ENCODE measurements around the gene ADAMTSL3. TPM values are rescaled to one million over a fixed set of nuclear protein-coding genes. Genes with fewer than 3 reads are reported as not detected.
"Not testable (repeated sequence)": the region's sequence is repeated elsewhere in the genome, so short reads cannot be mapped to it uniquely, and the experiment has no call there.

ADAMTSL3 gene
- total RNA-seq, 2 donors from 2014 or later: 0.79 to 3.4 TPM

DNA sequence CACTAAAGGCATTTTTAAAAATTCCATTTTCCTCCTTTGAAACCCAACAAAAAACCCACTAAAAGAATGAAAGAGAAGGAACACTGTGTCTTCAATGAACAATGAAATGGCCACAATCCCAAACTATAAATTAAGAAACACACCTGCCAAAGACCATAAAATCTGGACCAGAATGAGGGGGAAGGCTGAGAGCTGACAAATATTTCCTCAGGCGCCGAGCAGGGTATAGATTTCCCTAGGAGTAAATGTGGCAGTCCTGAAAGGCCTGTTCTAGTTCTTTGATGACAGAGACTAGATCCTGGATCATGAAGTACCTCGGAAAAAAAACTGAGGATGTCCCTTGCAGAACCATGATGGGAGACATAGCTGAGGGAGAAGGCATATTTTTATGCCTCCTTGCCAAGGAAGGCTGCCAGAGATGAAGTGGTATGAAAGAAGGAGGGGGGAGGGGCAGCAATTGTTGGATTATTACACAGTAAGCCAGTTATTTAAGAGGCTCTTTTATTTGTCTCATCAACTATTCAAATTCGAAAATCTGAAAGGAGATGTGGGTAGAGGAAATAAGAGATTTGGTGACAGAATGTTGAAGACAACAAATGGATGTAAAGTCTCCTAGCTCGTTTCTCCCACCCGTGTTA is 306.4 kb downstream of the ADAMTSL3 start:
- H3K36me3 Mint-ChIP-seq (ENCODE audit: low read depth): no peaks in the 10 kb centered on the region
- Histone ChIP-seq H3K4me1 (ENCODE audit: control insufficient read depth, insufficient read depth, low read length) (no peaks in the 10 kb centered on the region), H3K9ac (ENCODE audit: extremely low read depth, low read length, poor library complexity, severe bottlenecking) (no peak overlapping the region), H3K27me3 (ENCODE audit: control insufficient read depth, insufficient read depth, low read length, poor library complexity, severe bottlenecking) (no peaks in the 10 kb centered on the region), H3K27ac (ENCODE audit: low read depth, low read length) (no peak overlapping the region), H3K9me3 (ENCODE audit: control insufficient read depth, low read length) (no peaks in the 10 kb centered on the region), H3K4me3 (ENCODE audit: low read length) (no peak overlapping the region), H3K36me3 (ENCODE audit: control insufficient read depth, insufficient read depth, low read length) (no peaks in the 10 kb centered on the region)
- H3K4me3 Mint-ChIP-seq: no peak overlapping the region
- H3K9me3 Mint-ChIP-seq: peaks cover 16% of the 10 kb centered on the region
- TF ChIP-seq, protein P1, sequence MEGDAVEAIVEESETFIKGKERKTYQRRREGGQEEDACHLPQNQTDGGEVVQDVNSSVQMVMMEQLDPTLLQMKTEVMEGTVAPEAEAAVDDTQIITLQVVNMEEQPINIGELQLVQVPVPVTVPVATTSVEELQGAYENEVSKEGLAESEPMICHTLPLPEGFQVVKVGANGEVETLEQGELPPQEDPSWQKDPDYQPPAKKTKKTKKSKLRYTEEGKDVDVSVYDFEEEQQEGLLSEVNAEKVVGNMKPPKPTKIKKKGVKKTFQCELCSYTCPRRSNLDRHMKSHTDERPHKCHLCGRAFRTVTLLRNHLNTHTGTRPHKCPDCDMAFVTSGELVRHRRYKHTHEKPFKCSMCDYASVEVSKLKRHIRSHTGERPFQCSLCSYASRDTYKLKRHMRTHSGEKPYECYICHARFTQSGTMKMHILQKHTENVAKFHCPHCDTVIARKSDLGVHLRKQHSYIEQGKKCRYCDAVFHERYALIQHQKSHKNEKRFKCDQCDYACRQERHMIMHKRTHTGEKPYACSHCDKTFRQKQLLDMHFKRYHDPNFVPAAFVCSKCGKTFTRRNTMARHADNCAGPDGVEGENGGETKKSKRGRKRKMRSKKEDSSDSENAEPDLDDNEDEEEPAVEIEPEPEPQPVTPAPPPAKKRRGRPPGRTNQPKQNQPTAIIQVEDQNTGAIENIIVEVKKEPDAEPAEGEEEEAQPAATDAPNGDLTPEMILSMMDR (conservative IDR thresholded peaks at IDR 0.05): no peak
- DNase-seq: no peak
- H3K27me3 Mint-ChIP-seq (ENCODE audit: insufficient read depth): peaks cover 8% of the 10 kb centered on the region
- WGBS, 2 experiments (ENCODE audit: insufficient coverage in 1 of 2, insufficient read length in 1 of 2): 89 to 94% methylated on average over 3 to 6 of the region's 6 CpGs
- H3K27ac Mint-ChIP-seq: no peak overlapping the region
- H3K4me1 Mint-ChIP-seq: no peaks in the 10 kb centered on the region

DNA sequence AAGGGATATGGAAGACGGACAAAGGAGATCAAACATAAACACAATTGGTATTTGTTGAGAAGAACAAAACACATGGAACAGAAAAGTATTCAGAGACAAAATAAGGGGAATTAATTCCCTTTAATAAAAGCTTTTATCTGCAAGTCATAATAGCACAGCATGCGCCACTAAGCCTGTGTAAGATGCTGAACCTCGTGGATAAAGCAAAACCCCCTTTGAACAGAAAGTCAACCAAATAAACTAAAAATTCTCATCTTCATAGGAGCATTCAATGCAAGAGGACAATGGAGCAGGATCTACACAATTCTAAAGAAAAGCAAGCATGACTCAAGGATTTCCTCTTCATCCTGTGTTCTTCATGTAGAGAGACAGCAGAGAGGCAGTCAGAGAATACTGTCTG is 307.4 kb downstream of the ADAMTSL3 start:
- no peak overlapping the region for H3K27ac ChIP-seq (ENCODE audit: low read depth, low read length)
- no peaks in the 10 kb centered on the region for H3K36me3 ChIP-seq (ENCODE audit: control insufficient read depth, insufficient read depth, low read length)
- Mint-ChIP-seq H3K27ac (no peak overlapping the region), H3K4me1 (no peaks in the 10 kb centered on the region), H3K36me3 (ENCODE audit: low read depth) (no peaks in the 10 kb centered on the region), H3K27me3 (ENCODE audit: insufficient read depth) (peaks cover 8% of the 10 kb centered on the region), H3K4me3 (no peak overlapping the region), H3K9me3 (peaks cover 25% of the 10 kb centered on the region)
- WGBS, 2 experiments (ENCODE audit: insufficient coverage in 1 of 2, insufficient read length in 1 of 2): 89 to 100% methylated on average over 1 to 3 of the region's 3 CpGs
- H3K9me3 ChIP-seq (ENCODE audit: control insufficient read depth, low read length): no peaks in the 10 kb centered on the region
- no peak for DNase-seq
- no peak overlapping the region for H3K9ac ChIP-seq (ENCODE audit: extremely low read depth, low read length, poor library complexity, severe bottlenecking)
- no peaks in the 10 kb centered on the region for H3K27me3 ChIP-seq (ENCODE audit: control insufficient read depth, insufficient read depth, low read length, poor library complexity, severe bottlenecking)
- no peak overlapping the region for H3K4me3 ChIP-seq (ENCODE audit: low read length)
- TF ChIP-seq, protein P1 (conservative IDR thresholded peaks at IDR 0.05): no peak
- no peaks in the 10 kb centered on the region for H3K4me1 ChIP-seq (ENCODE audit: control insufficient read depth, insufficient read depth, low read length)

DNA sequence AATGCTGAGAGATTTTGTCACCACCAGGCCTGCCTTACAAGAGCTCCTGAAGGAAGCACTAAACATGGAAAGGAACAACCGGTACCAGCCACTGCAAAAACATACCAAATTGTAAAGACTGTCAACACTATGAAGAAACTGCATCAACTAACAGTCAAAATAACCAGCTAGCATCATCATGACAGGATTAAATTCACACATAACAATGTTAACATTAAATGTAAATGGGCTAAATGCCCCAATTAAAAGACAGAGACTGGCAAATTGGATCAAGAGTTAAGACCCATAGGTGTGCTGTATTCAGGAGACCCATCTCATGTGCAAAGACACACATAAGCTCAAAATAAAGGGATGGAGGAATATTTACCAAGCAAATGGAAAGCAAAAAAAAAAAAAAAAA is 311.0 kb downstream of the ADAMTSL3 start:
- not testable (repeated sequence) for H3K4me3 ChIP-seq (ENCODE audit: low read length); H3K27ac Mint-ChIP-seq; H3K9ac ChIP-seq (ENCODE audit: extremely low read depth, low read length, poor library complexity, severe bottlenecking); H3K27ac ChIP-seq (ENCODE audit: low read depth, low read length); H3K4me3 Mint-ChIP-seq; DNase-seq; H3K27me3 ChIP-seq (ENCODE audit: control insufficient read depth, insufficient read depth, low read length, poor library complexity, severe bottlenecking); H3K9me3 ChIP-seq (ENCODE audit: control insufficient read depth, low read length); H3K4me1 Mint-ChIP-seq; H3K36me3 Mint-ChIP-seq (ENCODE audit: low read depth); H3K36me3 ChIP-seq (ENCODE audit: control insufficient read depth, insufficient read depth, low read length); H3K4me1 ChIP-seq (ENCODE audit: control insufficient read depth, insufficient read depth, low read length)
- Mint-ChIP-seq H3K27me3 (ENCODE audit: insufficient read depth) (peaks cover 13% of the 10 kb centered on the region), H3K9me3 (peaks cover 46% of the 10 kb centered on the region)
- 91% methylated on average over 1 of the region's 1 CpG; no CpG with 5 or more reads in 1 of the 2 experiments for WGBS, 2 experiments (ENCODE audit: insufficient coverage in 1 of 2, insufficient read length in 1 of 2)
